CD4-positive, alpha-beta T cell (primary cell): ENCODE data around the gene PIP5K1C. TPM values are rescaled to one million over a fixed set of nuclear protein-coding genes. Genes with fewer than 3 reads are reported as not detected.

ENCODE experiments used
- ATAC-seq: fragments of 200-7000 bp; cut with Tn5 transposase; one replicate; pipeline ENCODE4 v1.10.0; 2022; ENCODE audit warnings: mild to moderate bottlenecking; ENCODE audit not compliant: poor library complexity
- CTCF ChIA-PET: fragments of 350-600 bp; sonication (Branson Sonifier 250); formaldehyde crosslinking; loops from one replicate; lab custom pipeline; 2021; ENCODE audit warnings: antibody characterized with exemption, inconsistent platforms; lab: Charles Lee
- POLR2A ChIA-PET: fragments of 350-600 bp; sonication (Branson Sonifier 250); formaldehyde crosslinking; loops from one replicate; lab custom pipeline; 2021; ENCODE audit warnings: antibody characterized with exemption, inconsistent platforms; lab: Charles Lee
- DNase-seq, 14 experiments: peaks; one replicate each; pipeline ENCODE4 v3.0.0-alpha.2; 2013 to 2020; ENCODE audit warnings: mixed read lengths in 2 of 14
- H3K27ac ChIP-seq, 2 donors: one replicate each; pipeline versions ENCODE4 v1.5.1 to v1.7.0; 2013; ENCODE audit warnings: low read length in 2 of 2, low read depth in 1 of 2, mild to moderate bottlenecking in 1 of 2
- H3K27me3 ChIP-seq, 2 experiments: 1 replicate in 1 of 2; 2 replicates in 1 of 2; pipeline versions ENCODE4 v1.6.1 to v1.7.0; 2013; ENCODE audit warnings: low read length in 2 of 2, control low read depth in 1 of 2, mild to moderate bottlenecking in 1 of 2, moderate library complexity in 1 of 2; ENCODE audit not compliant: insufficient read depth in 2 of 2, control insufficient read depth in 1 of 2
- H3K36me3 ChIP-seq: one replicate; pipeline ENCODE4 v1.6.1; 2013; ENCODE audit warnings: low read length, control low read depth; ENCODE audit not compliant: insufficient read depth
- H3K4me1 ChIP-seq: one replicate; pipeline ENCODE4 v1.6.1; 2013; ENCODE audit warnings: low read length, control low read depth; ENCODE audit not compliant: insufficient read depth
- H3K4me3 ChIP-seq: one replicate; pipeline ENCODE4 v1.5.1; 2013; ENCODE audit warnings: mild to moderate bottlenecking, low read length, moderate library complexity
- H3K9me3 ChIP-seq, 2 experiments: 1 replicate in 1 of 2; 2 replicates in 1 of 2; pipeline versions ENCODE4 v1.6.1 to v1.7.0; 2013; ENCODE audit warnings: low read length in 2 of 2, mild to moderate bottlenecking in 2 of 2, control low read depth in 1 of 2, moderate library complexity in 1 of 2; ENCODE audit not compliant: control insufficient read depth in 1 of 2, insufficient read depth in 1 of 2
- H3K27ac Mint-ChIP-seq: one replicate; pipeline ENCODE4 v1.8.0; 2020; ENCODE audit warnings: mixed read lengths
- H3K27me3 Mint-ChIP-seq: one replicate; pipeline ENCODE4 v1.8.0; 2021; ENCODE audit warnings: mixed read lengths
- H3K36me3 Mint-ChIP-seq: one replicate; pipeline ENCODE4 v1.8.0; 2021; ENCODE audit warnings: low read depth, mixed read lengths
- H3K4me1 Mint-ChIP-seq: one replicate; pipeline ENCODE4 v1.8.0; 2021; ENCODE audit warnings: low read depth, mixed read lengths
- H3K4me3 Mint-ChIP-seq: one replicate; pipeline ENCODE4 v1.8.0; 2020; ENCODE audit warnings: mild to moderate bottlenecking, mixed read lengths
- H3K9me3 Mint-ChIP-seq: one replicate; pipeline ENCODE4 v1.8.0; 2020; ENCODE audit warnings: mixed read lengths
- CTCF ChIP-seq: fragments of 200-600 bp; IDR thresholded peaks from one replicate; pipeline ENCODE4 v1.8.0; 2022; ENCODE audit warnings: antibody characterized with exemption, mild to moderate bottlenecking
- intact Hi-C, 2 experiments: fragments of 100-400 bp; cut with DNase I in 1 of 2; cut with micrococcal nuclease in 1 of 2; formaldehyde crosslinking; loops; one replicate each; pipeline versions ENCODE4 v1.15.1 to v1.9.0; 2023 to 2025; cut with DNase I, micrococcal nuclease
- total RNA-seq, 174 experiments: library from RNA in 2 of 174; stranded (reverse) in 2 of 174; gene quantifications; one replicate each; pipeline ENCODE4 v1.2.3 and lab custom pipeline; 2021 to 2026

The PIP5K1C gene
- total RNA-seq, 2 experiments from 2014 or later = 14.7 to 15.5 TPM

GRCh38 chr19:3636506-3636905 is 63.8 kb downstream of the PIP5K1C start:
- Histone ChIP-seq H3K36me3 (peaks cover 14% of the 10 kb centered on the region), H3K4me3 (no peak overlapping the region), H3K27me3 (no peaks in the 10 kb centered on the region), H3K27ac (no peak overlapping the region), H3K9me3 (no peaks in the 10 kb centered on the region), H3K4me1 (no peaks in the 10 kb centered on the region)
- intact Hi-C loops = no loop called here
- TF ChIP-seq CTCF = no peak
- Mint-ChIP-seq H3K4me1 (no peaks in the 10 kb centered on the region), H3K4me3 (no peak overlapping the region), H3K27me3 (no peaks in the 10 kb centered on the region), H3K9me3 (no peaks in the 10 kb centered on the region), H3K27ac (no peak overlapping the region), H3K36me3 (peaks cover 20% of the 10 kb centered on the region)
- CTCF ChIA-PET = no interaction called here
- DNase-seq (no peak), ATAC-seq (no peak)
- POLR2A ChIA-PET = no interaction called here

GRCh38 chr19:3634496-3635045 is 65.7 kb downstream of the PIP5K1C start:
- ChIA-PET CTCF (no interaction called here), POLR2A (no interaction called here)
- intact Hi-C loops = no loop called here
- no peak for TF ChIP-seq CTCF
- Mint-ChIP-seq H3K4me3 (no peak overlapping the region), H3K27me3 (no peaks in the 10 kb centered on the region), H3K9me3 (no peaks in the 10 kb centered on the region), H3K4me1 (no peaks in the 10 kb centered on the region), H3K36me3 (peaks cover 13% of the 10 kb centered on the region), H3K27ac (no peak overlapping the region)
- ATAC-seq (no peak), DNase-seq (no peak)
- peaks cover 13% of the 10 kb centered on the region for H3K36me3 ChIP-seq
- H3K27ac ChIP-seq = no peak overlapping the region
- no peaks in the 10 kb centered on the region for H3K4me1 ChIP-seq
- H3K27me3 ChIP-seq = no peaks in the 10 kb centered on the region
- no peak overlapping the region for H3K4me3 ChIP-seq
- no peaks in the 10 kb centered on the region for H3K9me3 ChIP-seq

GRCh38 chr19:3633559-3633988 is 66.7 kb downstream of the PIP5K1C start:
- no peak overlapping the region for H3K27ac Mint-ChIP-seq
- TF ChIP-seq CTCF = no peak
- POLR2A ChIA-PET = no interaction called here

More at GRCh38 chr19:3633559-3633988, 66.7 kb downstream of the PIP5K1C start:
- Histone ChIP-seq H3K36me3 (peaks cover 11% of the 10 kb centered on the region), H3K27ac (no peak overlapping the region), H3K9me3 (no peaks in the 10 kb centered on the region), H3K4me1 (no peaks in the 10 kb centered on the region), H3K27me3 (no peaks in the 10 kb centered on the region), H3K4me3 (no peak overlapping the region)
- intact Hi-C loops = no loop called here
- CTCF ChIA-PET = no interaction called here
- H3K4me3 Mint-ChIP-seq = no peak overlapping the region
- H3K4me1 Mint-ChIP-seq = no peaks in the 10 kb centered on the region
- no peak for ATAC-seq
- DNase-seq = no peak
- H3K9me3 Mint-ChIP-seq = no peaks in the 10 kb centered on the region
- peaks cover 7% of the 10 kb centered on the region for H3K36me3 Mint-ChIP-seq
- no peaks in the 10 kb centered on the region for H3K27me3 Mint-ChIP-seq
